AG08395 (cell line): ENCODE results near the gene MUCL1.
"Not testable (repeated sequence)": the region's sequence is repeated elsewhere in the genome, so short reads cannot be mapped to it uniquely, and the experiment has no call there.

Source experiments
- DNase-seq: peaks from one replicate; pipeline ENCODE4 v3.0.0; 2012; ENCODE audit warnings: mixed read lengths, low spot score

The MUCL1 gene

DNA sequence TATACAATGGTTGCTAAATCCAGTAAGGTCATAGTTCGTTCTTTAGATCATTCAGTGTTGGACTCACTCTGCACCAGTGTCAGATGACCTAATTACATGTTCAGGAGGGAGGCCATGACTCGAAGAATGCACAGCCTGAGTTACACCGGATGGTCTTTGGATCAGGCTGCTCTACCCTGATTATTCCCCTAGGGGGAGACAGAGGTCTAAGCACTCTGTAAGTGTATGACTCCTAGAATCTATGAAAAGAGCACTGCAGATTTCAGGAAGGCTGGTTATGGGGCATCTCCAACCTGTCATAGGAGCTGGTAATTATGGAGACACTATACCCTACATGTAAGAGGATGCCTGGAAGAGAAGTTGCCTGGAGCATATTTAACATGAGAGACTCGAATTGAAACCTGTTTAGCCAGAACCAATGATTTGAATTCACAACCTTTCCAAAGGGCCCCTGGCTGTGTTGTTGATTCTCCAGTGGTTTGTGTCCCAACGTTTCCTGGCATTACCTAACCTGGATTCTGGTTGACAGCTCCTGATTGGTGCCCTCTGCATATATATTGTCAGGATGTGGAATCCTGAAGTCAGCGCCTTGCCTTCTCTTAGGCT is at the start of gene MUCL1:
TSS of gene MUCL1 (plus strand) at position 584 of the 606 bp plus-strand sequence. CDS start 67 bp downstream, outside the sequence.
- DNase-seq = peak; percentile 68

DNA sequence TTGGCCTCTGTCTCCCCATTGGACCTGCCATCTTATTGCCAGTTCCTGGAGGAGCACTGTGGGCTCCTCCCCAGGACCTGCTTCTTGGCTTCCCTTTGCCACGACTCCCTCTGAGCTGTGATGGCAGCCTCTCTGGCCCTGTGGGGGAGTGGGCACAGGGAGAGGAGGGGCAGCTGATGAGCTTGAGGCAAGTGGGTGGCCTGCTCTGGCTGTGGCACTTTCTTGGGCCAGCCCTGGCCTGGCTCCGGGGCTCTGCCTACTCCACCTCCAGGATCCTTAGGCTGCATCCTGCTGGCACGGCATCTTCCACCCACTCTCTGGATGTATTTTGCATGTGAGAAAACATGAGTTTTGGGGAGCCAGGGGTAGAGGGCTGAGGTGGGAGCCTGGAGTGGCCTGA is 32.6 kb upstream of the MUCL1 start:
- no peak for DNase-seq

DNA sequence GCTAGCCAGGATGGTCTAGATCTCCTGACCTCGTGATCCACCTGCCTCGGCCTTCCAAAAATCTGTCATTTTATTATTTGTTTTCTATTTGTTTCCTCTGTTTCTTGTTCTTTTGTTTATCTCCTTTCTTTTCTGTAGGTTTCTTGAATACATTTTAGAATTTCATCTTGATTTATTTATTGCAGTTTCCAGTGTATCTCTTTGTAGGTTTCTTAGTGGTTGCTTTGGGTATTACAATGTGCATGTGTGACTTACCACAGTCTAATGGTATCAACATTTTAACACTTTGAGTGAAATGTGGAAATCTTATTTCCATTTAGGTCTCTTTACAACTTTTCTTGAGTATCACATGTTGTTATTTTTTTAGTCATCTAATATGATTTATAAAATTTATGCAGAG is 29.9 kb upstream of the MUCL1 start:
- no peak for DNase-seq

- DNase-seq = no peak
These were observed 24.8 kb upstream of the MUCL1 start for GRCh38 chr12:54829511-54829910.

DNA sequence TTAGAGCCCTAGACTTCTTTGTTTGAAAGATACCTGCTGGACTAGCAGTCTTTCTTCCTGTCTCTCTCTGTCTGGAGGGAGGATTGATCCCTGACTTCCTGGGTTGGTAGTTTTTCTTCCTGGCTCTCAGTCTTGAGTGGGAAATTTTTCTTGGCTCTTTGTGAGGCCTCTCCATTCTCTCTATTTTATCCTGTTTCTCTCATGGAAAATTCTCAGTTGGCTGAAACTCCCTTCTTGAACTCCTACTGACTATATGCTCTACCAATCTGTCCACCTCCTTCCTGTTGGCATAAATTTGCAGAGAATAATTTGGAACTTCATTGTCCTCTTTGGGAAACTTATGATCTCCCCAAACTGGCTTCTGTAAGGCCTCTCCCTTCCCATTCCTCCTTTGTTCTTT is 24.1 kb upstream of the MUCL1 start:
- no peak for DNase-seq

- DNase-seq = no peak
These were observed 22.7 kb upstream of the MUCL1 start for GRCh38 chr12:54831631-54832030.

DNA sequence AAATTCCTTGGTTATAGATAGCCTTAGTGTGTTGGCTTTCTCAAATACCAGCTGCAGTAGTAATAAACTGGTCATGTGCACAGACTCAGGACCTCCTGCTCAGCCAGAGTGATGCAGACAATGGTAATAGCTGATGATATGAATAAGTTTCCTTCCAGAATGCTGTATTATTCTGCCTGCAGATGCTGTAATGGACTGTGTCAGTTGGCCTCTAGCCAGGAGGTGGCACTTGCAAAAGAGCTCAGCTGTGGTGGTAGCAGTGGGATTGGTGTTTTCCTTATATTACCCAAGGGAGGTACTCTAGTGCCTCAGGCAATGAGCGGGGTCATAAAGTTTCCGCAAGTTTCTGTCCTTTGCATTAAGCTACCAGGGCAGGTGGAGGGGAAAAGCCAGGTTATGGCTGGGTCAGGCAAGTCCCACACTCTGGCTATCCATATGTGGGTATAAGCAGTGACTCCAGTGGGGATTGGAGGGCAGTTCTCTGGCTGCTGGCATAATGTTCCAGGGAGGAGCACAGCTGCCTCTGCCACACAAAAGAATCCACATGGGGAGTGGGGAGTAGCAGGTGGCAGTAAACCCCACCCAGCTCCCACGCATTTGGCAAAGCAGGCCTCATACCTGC is 14.0 kb upstream of the MUCL1 start:
- no peak for DNase-seq

DNA sequence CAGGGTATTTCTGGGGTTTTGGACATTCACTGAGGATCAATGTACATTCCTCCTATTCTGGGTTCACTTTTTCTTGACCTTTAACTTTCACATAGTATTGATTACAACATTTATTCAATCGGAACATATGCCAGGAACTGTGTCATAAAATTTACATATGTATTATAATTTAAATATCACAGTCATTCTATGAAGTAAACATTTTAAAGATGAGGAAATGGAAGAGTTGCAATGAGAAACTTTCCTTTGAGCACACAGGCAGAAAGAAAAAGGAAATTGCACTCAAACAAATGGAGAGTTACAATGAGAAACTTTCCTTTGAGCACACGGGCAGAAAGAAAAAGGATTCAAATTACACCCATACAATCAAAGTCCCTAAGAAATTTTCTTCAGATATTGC is 3.1 kb downstream of the MUCL1 start:
- DNase-seq = no peak

DNA sequence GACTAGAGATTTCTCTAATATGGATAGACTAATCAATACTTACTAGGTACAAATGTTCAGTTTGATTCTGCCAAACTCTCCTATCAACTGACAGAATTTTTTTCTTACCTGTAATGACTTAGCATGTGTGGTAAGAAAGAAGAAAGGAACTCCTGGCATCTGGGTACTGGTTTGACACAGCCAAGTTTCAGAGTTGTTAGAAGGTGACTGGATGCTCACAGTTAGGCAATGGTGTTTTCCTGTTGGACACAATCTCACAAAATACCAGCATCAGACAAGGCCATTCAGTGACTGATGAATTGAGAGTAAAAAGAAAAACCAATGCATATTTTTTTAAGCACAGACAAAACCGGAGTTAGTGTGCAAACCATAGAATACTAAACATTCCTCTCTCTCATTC is 4.2 kb downstream of the MUCL1 start:
- DNase-seq = no peak

DNA sequence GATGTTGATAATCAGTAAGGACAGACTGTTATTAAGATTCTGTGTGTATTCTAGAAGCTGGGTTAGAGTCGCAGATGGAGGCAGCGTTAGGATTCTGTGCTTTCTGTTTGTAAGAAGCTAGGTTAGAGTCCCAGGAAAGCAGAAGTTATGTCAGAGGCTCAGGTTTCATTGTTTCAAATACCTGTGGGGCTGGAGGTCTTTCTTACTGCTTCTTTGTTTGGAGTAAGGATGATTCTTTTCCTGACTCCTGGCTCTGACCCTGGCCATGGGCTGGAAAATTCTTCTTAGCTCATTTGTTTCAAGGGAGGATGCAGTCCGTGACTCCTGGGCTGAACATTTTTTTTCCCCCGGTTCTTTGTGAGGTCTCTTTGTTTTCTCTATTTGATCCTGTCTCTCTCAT is 5.2 kb downstream of the MUCL1 start:
- DNase-seq = no peak

GRCh38 chr12:54861927-54862326 is 7.6 kb downstream of the MUCL1 start:
- DNase-seq = no peak

- DNase-seq = no peak
These were observed 9.8 kb downstream of the MUCL1 start for GRCh38 chr12:54863948-54864618.

DNA sequence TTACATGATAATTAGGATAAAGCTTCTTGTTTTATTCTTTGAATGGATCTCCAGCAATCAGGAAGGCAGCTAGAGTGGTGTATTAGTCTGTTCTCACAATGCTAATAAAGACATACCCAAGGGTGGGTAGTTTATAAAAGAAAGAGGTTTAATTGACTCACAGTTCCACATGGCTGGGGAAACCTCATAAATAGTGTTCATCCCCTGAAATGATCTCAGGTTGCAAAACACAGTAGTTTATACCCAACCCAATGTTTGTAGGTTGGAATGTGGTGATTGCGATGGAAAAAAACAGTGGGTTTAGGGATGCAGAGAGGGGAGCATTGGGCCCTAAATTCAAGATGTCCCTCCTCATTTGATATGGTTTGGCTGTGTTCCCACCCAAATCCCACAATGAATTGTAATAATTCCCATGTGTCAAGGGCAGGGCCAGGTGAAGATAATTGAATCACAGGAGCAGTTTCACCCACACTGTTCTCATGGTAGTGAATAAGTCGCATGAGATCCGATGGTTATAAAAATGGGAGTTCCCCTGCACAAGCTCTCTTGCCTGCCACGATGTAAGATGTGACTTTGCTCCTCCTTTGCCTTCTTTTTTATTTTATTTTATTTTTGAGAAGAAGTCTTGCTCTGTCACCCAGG is 11.5 kb downstream of the MUCL1 start:
- DNase-seq = no peak

DNA sequence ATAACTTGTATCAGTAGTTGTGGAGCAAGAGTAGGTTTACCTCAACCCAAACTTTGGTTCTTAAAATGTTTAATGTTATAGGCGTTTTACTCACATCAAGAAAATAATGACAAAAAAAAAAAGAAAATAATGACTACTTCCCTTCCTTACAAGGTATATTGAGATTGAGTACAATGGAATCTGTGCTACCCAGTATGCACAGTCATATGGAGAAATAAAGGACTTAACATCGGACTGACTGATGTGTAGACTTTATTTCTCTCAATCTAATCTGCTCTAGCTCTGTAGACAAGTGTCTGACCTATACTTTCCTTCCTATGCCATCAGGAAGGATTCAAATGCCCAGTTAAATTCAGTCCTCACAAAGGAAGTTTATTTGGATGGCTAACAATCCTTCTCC is 14.4 kb downstream of the MUCL1 start:
- DNase-seq = no peak

- no peak for DNase-seq
These were observed 15.7 kb downstream of the MUCL1 start for GRCh38 chr12:54870048-54870447.

DNA sequence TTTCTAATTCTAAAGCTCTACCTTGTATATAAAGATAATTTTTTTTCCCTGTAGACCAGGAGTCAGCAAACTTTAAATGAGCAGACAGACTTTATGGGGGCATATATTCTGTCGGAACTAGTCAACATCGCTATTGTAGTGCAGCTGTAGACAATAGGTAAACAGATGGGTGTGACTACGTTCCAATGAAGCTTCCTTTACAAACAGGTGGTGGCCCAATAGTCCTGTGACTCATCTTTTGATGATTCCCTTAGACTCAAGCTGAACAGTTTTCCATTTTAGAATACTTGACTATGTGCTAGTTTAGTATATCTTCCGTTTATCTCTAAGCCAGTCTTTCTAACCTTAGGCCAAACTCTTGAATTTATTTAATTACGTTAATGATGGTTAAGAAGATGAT is 16.3 kb downstream of the MUCL1 start:
- DNase-seq = no peak

- DNase-seq = no peak
These were observed 24.8 kb downstream of the MUCL1 start for GRCh38 chr12:54879150-54879549.

- DNase-seq = no peak
These were observed 25.3 kb downstream of the MUCL1 start for GRCh38 chr12:54879579-54879978.

GRCh38 chr12:54882079-54882478 is 27.8 kb downstream of the MUCL1 start:
- DNase-seq = no peak

DNA sequence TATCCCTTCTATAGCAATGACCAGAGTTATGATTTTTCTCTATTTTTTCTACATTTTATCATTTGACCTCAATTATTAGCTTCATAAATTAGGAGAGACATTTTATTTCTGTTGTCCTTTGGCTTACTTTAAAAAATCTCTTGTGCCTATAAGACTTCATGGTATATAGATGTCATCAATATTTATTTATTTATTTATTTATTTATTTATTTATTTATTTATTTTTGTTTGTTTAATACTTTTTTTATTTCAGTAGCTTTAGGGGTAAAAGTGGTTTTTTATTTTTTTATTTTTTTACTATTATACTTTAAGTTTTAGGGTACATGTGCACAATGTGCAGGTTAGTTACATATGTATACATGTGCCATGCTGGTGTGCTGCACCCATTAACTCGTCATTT is 28.3 kb downstream of the MUCL1 start:
- DNase-seq = not testable (repeated sequence)

DNA sequence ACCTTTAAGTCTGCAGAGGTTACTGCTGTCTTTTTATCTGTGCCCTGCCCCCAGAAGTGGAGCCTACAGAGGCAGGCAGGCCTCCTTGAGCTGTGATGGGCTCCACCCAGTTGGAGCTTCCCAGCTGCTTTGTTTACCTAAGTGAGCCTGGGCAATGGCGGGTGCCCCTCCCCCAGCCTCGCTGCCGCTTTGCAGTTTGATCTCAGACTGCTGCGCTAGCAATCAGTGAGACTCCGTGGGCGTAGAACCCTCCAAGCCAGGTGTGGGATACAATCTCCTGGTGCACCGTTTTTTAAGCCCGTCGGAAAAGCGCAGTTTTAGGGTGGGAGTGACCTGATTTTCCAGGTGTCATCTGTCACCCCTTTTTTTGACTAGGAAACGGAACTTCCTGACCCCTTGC is 34.1 kb downstream of the MUCL1 start:
- DNase-seq = not testable (repeated sequence)

- no peak for DNase-seq
These were observed 36.0 kb downstream of the MUCL1 start for GRCh38 chr12:54890339-54890738.
